OCI-M2 (cell line): ENCODE measurements around the gene RELT.

Experiments used
- DNase-seq: peaks from one replicate; lab custom pipeline; 2025; ENCODE audit not compliant: unreplicated experiment; lab: John Stamatoyannopoulos, UW

RELT gene

DNA sequence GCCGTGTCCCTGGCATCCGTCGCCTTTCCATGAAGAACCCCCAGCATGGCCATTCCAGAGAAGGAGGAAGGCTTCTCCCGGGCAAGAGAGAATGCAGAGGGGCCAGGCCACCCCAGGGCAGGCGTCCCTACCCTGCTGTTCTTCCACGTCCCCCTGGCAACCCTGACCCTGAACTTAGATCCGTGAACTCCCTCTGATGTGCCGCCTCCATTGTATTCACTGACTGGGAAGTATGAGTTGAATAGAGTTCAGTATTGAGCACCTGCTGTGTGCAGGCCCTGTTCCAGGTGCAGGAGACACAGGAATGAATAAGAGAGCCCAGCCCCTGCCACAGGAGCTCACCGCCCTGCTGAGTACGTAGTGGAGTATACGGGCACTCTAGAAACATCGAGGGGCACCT is 29.1 kb upstream of the RELT start:
- no peak for DNase-seq

GRCh38 chr11:73348838-73349237 is 27.4 kb upstream of the RELT start:
- no peak for DNase-seq

GRCh38 chr11:73349633-73350032 is 26.6 kb upstream of the RELT start:
- DNase-seq: no peak

- DNase-seq: no peak
These were observed 25.1 kb upstream of the RELT start for GRCh38 chr11:73350908-73351636.

- no peak for DNase-seq
These were observed 22.8 kb upstream of the RELT start for GRCh38 chr11:73353422-73353821.

GRCh38 chr11:73355109-73355508 is 21.1 kb upstream of the RELT start:
- no peak for DNase-seq

GRCh38 chr11:73356979-73357860 is 19.0 kb upstream of the RELT start:
- DNase-seq: no peak

DNA sequence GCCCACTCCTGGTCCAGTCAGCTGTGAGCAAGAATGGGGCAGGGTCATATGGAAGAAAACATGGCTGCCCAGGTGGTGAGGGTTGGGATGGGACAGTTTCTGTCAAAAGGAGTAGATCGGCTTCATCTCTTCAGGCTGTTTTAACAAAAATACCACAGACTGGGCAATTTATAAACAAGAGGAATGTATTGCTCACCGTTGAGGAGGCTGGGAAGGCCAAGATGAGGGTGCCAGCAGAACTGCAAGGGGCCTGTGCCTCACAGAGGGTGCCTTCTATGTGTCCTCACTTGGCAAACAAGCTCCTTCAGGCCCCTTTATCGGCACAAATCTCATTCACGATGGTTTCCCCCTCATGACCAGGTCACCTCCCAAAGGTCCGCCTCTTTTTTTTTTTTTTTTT is 18.1 kb upstream of the RELT start:
- DNase-seq: no peak

GRCh38 chr11:73359341-73359740 is 16.9 kb upstream of the RELT start:
- DNase-seq: no peak

- DNase-seq: no peak
These were observed 16.1 kb upstream of the RELT start for GRCh38 chr11:73359930-73360742.

GRCh38 chr11:73360743-73361369 is 15.3 kb upstream of the RELT start:
- DNase-seq: no peak

- no peak for DNase-seq
These were observed 14.0 kb upstream of the RELT start for GRCh38 chr11:73361953-73362776.

DNA sequence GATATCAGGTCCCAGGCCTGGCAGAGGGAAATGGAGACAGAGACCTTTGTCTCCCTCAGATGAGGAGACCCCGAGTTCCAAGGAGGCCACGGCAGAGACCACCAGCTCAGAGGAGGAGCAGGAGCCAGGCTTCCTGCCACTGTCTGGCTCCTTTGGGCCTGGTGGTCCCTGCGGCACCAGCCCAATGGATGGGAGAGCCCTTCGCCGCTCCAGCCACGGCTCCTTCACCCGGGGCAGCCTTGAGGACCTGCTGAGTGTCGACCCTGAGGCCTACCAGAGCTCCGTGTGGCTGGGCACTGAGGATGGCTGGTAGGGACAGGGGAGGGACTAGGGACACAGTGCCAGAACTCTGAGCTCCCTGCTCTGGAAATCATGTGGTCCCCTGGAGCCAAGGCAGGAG is 13.1 kb upstream of the RELT start:
- DNase-seq: no peak

DNA sequence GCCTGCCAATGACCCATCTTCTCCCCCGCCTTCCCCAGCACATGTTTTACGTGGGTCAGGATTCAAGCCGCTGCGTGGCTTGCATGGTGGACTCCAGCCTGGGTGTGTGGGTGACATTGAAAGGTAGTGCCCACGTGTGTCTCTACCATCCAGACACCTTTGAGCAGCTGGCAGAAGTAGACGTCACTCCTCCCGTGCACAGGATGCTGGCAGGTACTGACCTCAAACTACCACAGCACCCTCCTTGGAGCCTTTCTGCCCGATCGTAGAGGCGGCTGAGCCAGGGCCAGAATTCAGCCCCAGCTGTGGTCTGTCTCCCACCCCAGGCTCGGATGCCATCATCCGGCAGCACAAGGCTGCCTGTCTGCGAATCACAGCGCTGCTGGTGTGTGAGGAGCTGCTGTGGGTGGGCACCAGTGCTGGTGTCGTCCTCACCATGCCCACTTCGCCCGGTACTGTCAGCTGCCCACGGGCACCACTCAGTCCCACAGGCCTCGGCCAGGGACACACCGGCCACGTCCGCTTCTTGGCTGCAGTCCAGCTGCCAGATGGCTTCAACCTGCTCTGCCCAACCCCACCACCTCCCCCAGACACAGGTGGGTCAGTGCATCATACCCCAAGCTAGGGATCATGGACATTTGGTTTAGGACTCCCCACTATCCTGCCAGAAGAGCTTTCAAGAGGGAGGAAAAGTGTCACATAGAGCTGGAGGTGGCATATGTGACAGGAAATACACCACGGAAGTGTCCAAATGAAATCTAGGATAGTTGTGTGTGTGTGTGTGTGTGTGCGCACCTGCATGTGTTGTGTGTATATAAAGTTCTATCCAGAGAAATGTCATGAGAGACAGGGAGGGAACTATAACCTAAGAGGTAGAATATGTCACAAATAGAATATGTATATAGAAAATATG is 10.6 kb upstream of the RELT start:
- no peak for DNase-seq

GRCh38 chr11:73366265-73366610 is 10.0 kb upstream of the RELT start:
- no peak for DNase-seq

- DNase-seq: no peak
These were observed 9.2 kb upstream of the RELT start for GRCh38 chr11:73366953-73367352.

- no peak for DNase-seq
These were observed 8.6 kb upstream of the RELT start for GRCh38 chr11:73367482-73368024.

GRCh38 chr11:73372375-73372993 is 3.7 kb upstream of the RELT start:
- DNase-seq: no peak

DNA sequence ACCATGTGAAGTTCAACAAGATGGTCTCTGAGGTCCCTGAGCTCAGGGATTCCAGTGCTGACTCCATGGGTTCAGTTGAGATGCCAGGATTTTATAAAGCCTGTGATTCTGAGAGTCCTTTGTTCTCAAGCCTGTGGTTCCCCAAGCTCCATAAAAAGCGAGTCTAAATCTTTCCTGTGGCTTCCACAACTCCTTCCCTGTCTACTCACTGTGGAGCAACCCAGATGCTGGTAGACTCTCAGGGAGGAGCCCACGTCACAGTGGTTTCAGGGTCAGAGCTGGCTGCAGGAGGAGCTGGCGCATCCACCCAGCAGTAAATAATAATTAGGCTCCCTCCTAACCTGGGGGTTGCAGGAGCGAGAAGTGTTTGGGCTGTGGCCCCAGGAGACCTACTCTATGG is 2.0 kb upstream of the RELT start:
- no peak for DNase-seq
